IMR-90 (cell line): ENCODE measurements around the gene ATG2A. TPM values are rescaled to one million over a fixed set of nuclear protein-coding genes. Genes with fewer than 3 reads are reported as not detected.
A peak's percentile ranks its signal among the peaks of the same experiment; 100 is the strongest.

Source experiments
- ATAC-seq: fragments of 200-7000 bp; cut with Tn5 transposase; 2 replicates; pipeline ENCODE4 v1.9.1; 2020; ENCODE audit warnings: low read depth, mild to moderate bottlenecking, moderate library complexity
- BruUV-seq: library from RNA; stranded (reverse); fragments of 400-500 nt; replicated peaks from 2 replicates; lab custom pipeline; 2021; lab: Mats Ljungman, UMichigan
- CTCF ChIA-PET: fragments of 300-600 bp; formaldehyde crosslinking; extraction: SDS; loops from one replicate; lab custom pipeline; 2021; ENCODE audit warnings: antibody characterized with exemption; lab: Yijun Ruan, JAX
- POLR2A ChIA-PET: fragments of 300-600 bp; sonication (Branson Sonifier 250); formaldehyde crosslinking; loops from one replicate; lab custom pipeline; 2022; ENCODE audit warnings: antibody characterized with exemption; ENCODE audit not compliant: unreplicated experiment; lab: Charles Lee
- DNase-seq: peaks from one replicate; pipeline ENCODE4 v3.0.0; 2013
- H2AFZ ChIP-seq: replicated peaks from 2 replicates; pipeline ENCODE3; 2013; ENCODE audit warnings: low read length, mild to moderate bottlenecking; ENCODE audit not compliant: poor library complexity
- H2AK5ac ChIP-seq: 2 replicates; pipeline ENCODE4 v1.6.1; 2013; ENCODE audit warnings: low read depth, low read length, inconsistent platforms
- H2AK9ac ChIP-seq: replicated peaks from 2 replicates; pipeline ENCODE3; 2013; ENCODE audit warnings: mild to moderate bottlenecking, low read depth, low read length, moderate library complexity; ENCODE audit not compliant: poor library complexity
- H2BK120ac ChIP-seq: 2 replicates; pipeline ENCODE4 v1.6.1; 2013; ENCODE audit warnings: low read depth, low read length, inconsistent platforms
- H2BK15ac ChIP-seq: 3 replicates; pipeline ENCODE4 v1.6.1; 2013; ENCODE audit warnings: low read depth, low read length, inconsistent platforms
- H2BK20ac ChIP-seq: 2 replicates; pipeline ENCODE4 v1.6.1; 2013; ENCODE audit warnings: low read depth, mild to moderate bottlenecking, inconsistent platforms, low read length, moderate library complexity
- H2BK5ac ChIP-seq: 2 replicates; pipeline ENCODE4 v1.6.1; 2013; ENCODE audit warnings: mild to moderate bottlenecking, low read depth, low read length, inconsistent platforms; ENCODE audit not compliant: poor library complexity, severe bottlenecking
- H3K14ac ChIP-seq: replicated peaks from 2 replicates; pipeline ENCODE4 v1.6.1; 2013; ENCODE audit warnings: low read depth, low read length, inconsistent platforms
- H3K18ac ChIP-seq: 2 replicates; pipeline ENCODE4 v1.6.1; 2013; ENCODE audit warnings: low read depth, low read length, control low read depth
- H3K23ac ChIP-seq: 2 replicates; pipeline ENCODE4 v1.6.1; 2013; ENCODE audit warnings: low read depth, low read length, inconsistent platforms
- H3K27ac ChIP-seq: 2 replicates; pipeline ENCODE4 v1.5.1; 2013; ENCODE audit warnings: mild to moderate bottlenecking, control low read depth, low read length; ENCODE audit not compliant: insufficient read depth
- H3K27me3 ChIP-seq: 2 replicates; pipeline ENCODE4 v1.6.1; 2013; ENCODE audit warnings: low read length; ENCODE audit not compliant: control insufficient read depth, insufficient read depth
- H3K36me3 ChIP-seq: 2 replicates; pipeline ENCODE4 v1.6.1; 2013; ENCODE audit warnings: low read length, mixed read lengths; ENCODE audit not compliant: control insufficient read depth, insufficient read depth
- H3K4ac ChIP-seq: 2 replicates; pipeline ENCODE4 v1.6.1; 2013; ENCODE audit warnings: low read depth, low read length, inconsistent platforms
- H3K4me1 ChIP-seq: 2 replicates; pipeline ENCODE4 v1.6.1; 2013; ENCODE audit warnings: low read length, mixed read lengths; ENCODE audit not compliant: control insufficient read depth, insufficient read depth
- H3K4me2 ChIP-seq: 2 replicates; pipeline ENCODE4 v1.6.1; 2013; ENCODE audit warnings: low read depth, mild to moderate bottlenecking, control low read depth, low read length, moderate library complexity
- H3K4me3 ChIP-seq: 2 replicates; pipeline ENCODE4 v1.5.1; 2013; ENCODE audit warnings: low read depth, mild to moderate bottlenecking, control low read depth, low read length, moderate library complexity; ENCODE audit not compliant: insufficient read depth
- H3K56ac ChIP-seq: 2 replicates; pipeline ENCODE4 v1.6.1; 2013; ENCODE audit warnings: low read length, inconsistent platforms; ENCODE audit not compliant: insufficient read depth; ENCODE audit errors: extremely low read depth
- H3K79me1 ChIP-seq, 2 experiments: 2 replicates each; pipeline ENCODE4 v1.6.1; 2013; ENCODE audit warnings: low read length in 2 of 2, inconsistent platforms in 1 of 2, low read depth in 1 of 2
- H3K9ac ChIP-seq: 2 replicates; pipeline ENCODE4 v1.6.1; 2013; ENCODE audit warnings: low read depth, low read length, control low read depth
- H3K9me1 ChIP-seq: 2 replicates; pipeline ENCODE4 v1.6.1; 2013; ENCODE audit warnings: low read length, inconsistent platforms; ENCODE audit not compliant: insufficient read depth
- H3K9me3 ChIP-seq: 2 replicates; pipeline ENCODE4 v1.6.1; 2013; ENCODE audit warnings: low read length; ENCODE audit not compliant: control insufficient read depth, insufficient read depth
- H4K20me1 ChIP-seq: 2 replicates; pipeline ENCODE4 v1.6.1; 2013; ENCODE audit warnings: low read length, inconsistent platforms; ENCODE audit not compliant: insufficient read depth
- H4K5ac ChIP-seq: 2 replicates; pipeline ENCODE4 v1.6.1; 2013; ENCODE audit warnings: mild to moderate bottlenecking, low read depth, low read length, control low read depth
- H4K8ac ChIP-seq, 2 experiments: 2 replicates each; pipeline ENCODE4 v1.6.1; 2013; ENCODE audit warnings: low read depth in 2 of 2, low read length in 2 of 2, control low read depth in 1 of 2, inconsistent platforms in 1 of 2
- H4K91ac ChIP-seq: 2 replicates; pipeline ENCODE4 v1.6.1; 2013; ENCODE audit warnings: low read depth, low read length, inconsistent platforms; ENCODE audit not compliant: insufficient read depth
- BHLHE40 ChIP-seq: fragments of 150-350 bp; IDR thresholded peaks from 2 replicates; pipeline ENCODE4 v1.6.1; 2016; ENCODE audit warnings: mild to moderate bottlenecking, low read depth, low read length
- CEBPB ChIP-seq: IDR thresholded peaks from 2 replicates; pipeline ENCODE4 v1.6.1; 2012; ENCODE audit warnings: low read depth, low read length, improper control_type of control experiment
- CHD1 ChIP-seq: IDR thresholded peaks from 2 replicates; pipeline ENCODE4 v1.6.1; 2012; ENCODE audit warnings: low read depth, low read length, improper control_type of control experiment
- CTCF ChIP-seq: conservative IDR thresholded peaks from 2 replicates; pipeline ENCODE4 v1.5.1; 2012; ENCODE audit warnings: mild to moderate bottlenecking, low read depth, low read length, improper control_type of control experiment
- ELK1 ChIP-seq: fragments of 150-350 bp; IDR thresholded peaks from 2 replicates; pipeline ENCODE4 v1.6.1; 2016; ENCODE audit warnings: low read depth, mild to moderate bottlenecking, low read length, moderate library complexity, borderline replicate concordance
- FOS ChIP-seq: fragments of 150-350 bp; IDR thresholded peaks from 2 replicates; pipeline ENCODE4 v1.6.1; 2016; ENCODE audit warnings: low read depth, low read length
- MAFK ChIP-seq: IDR thresholded peaks from 2 replicates; pipeline ENCODE4 v1.6.1; 2012; ENCODE audit warnings: low read depth, low read length, improper control_type of control experiment
- MAZ ChIP-seq: IDR thresholded peaks from 2 replicates; pipeline ENCODE4 v1.6.1; 2012; ENCODE audit warnings: low read depth, mild to moderate bottlenecking, low read length, improper control_type of control experiment, moderate library complexity, borderline replicate concordance
- MXI1 ChIP-seq: IDR thresholded peaks from 2 replicates; pipeline ENCODE4 v1.6.1; 2012; ENCODE audit warnings: low read depth, mild to moderate bottlenecking, low read length, moderate library complexity, borderline replicate concordance
- NFE2L2 ChIP-seq: fragments of 150-350 bp; IDR thresholded peaks from 2 replicates; pipeline ENCODE4 v1.6.1; 2016; ENCODE audit warnings: low read depth, mild to moderate bottlenecking, low read length
- POLR2A ChIP-seq: IDR thresholded peaks from 2 replicates; pipeline ENCODE4 v1.6.1; 2012; ENCODE audit warnings: mild to moderate bottlenecking, low read depth, low read length
- RAD21 ChIP-seq: IDR thresholded peaks from 2 replicates; pipeline ENCODE4 v1.6.1; 2012; ENCODE audit warnings: low read length, improper control_type of control experiment
- RCOR1 ChIP-seq: IDR thresholded peaks from 2 replicates; pipeline ENCODE4 v1.6.1; 2012; ENCODE audit warnings: mild to moderate bottlenecking, low read length, improper control_type of control experiment; ENCODE audit not compliant: insufficient replicate concordance
- RFX5 ChIP-seq: IDR thresholded peaks from 2 replicates; pipeline ENCODE4 v1.8.0; 2012; ENCODE audit warnings: low read depth, mild to moderate bottlenecking, low read length, moderate library complexity
- SMC3 ChIP-seq: fragments of 150-350 bp; IDR thresholded peaks from 2 replicates; pipeline ENCODE4 v1.6.1; 2016; ENCODE audit warnings: low read depth, mild to moderate bottlenecking, antibody characterized with exemption, low read length, moderate library complexity
- WGBS, 2 experiments: methylation state at CpG; one replicate each; pipeline versions ENCODE4 v1.1.5 to v1.1.7; 2013; ENCODE audit warnings: missing lambda C conversion rate in 2 of 2; ENCODE audit not compliant: insufficient read length in 1 of 2; ENCODE audit errors: extremely low coverage in 2 of 2; 5-methylcytosine and 5-hydroxymethylcytosine counted together
- dilution Hi-C: fragments of 300-500 bp; cut with HindIII; formaldehyde crosslinking; loops from one replicate; pipeline ENCODE4 v1.14.3; 2018; ENCODE audit warnings: low sequenced_read_pairs; ENCODE audit not compliant: unreplicated experiment
- in situ Hi-C: fragments of 300-500 bp; cut with MboI; formaldehyde crosslinking; loops from 3 replicates; pipeline ENCODE4 v1.14.3; 2019; ENCODE audit warnings: low sequenced_read_pairs, inconsistent platforms, mixed read lengths
- intact Hi-C: fragments of 100-400 bp; cut with micrococcal nuclease; formaldehyde crosslinking; loops from 2 replicates; pipeline ENCODE4 v1.10.0; 2022
- polyA plus RNA-seq, 3 experiments: library from polyadenylated mRNA; depleted of rRNA; stranded (reverse); fragments of >200 nt; gene quantifications; 2 replicates each; pipeline ENCODE4 v1.2.3, GENCODE V29; 2012; ENCODE audit warnings: low replicate concordance in 1 of 3
- total RNA-seq: library from RNA; depleted of rRNA; stranded (reverse); fragments of >200 nt; gene quantifications from 2 replicates; pipeline ENCODE4 v1.2.3, GENCODE V29; 2012

ATG2A gene
- total and polyA plus RNA-seq, 2 of the 4 experiments (the other 2 are of a cell fraction) = 3.2 to 10.5 TPM

- H3K79me1 ChIP-seq = peaks cover 0 to 3% of the 10 kb centered on the region in 2 experiments; a peak in 1 of 4 replicates
- intact Hi-C loops = no loop called here
- peak overlapping the region; percentile 40 for H2AK9ac ChIP-seq
- ATAC-seq = no peak
- H2AFZ ChIP-seq = no peak overlapping the region
- no peak overlapping the region for H2BK20ac ChIP-seq
- no peak overlapping the region for H3K4me2 ChIP-seq
- no peak overlapping the region for H2BK120ac ChIP-seq
- no peak overlapping the region for H3K14ac ChIP-seq
- 0 out of 2 replicates have a peak, but pooled peaks cover 3% of the 10 kb centered on the region for H3K9me1 ChIP-seq
- no peak overlapping the region for H3K56ac ChIP-seq
- H4K8ac ChIP-seq = no peak overlapping the region
- H3K36me3 ChIP-seq = peaks cover 6% of the 10 kb centered on the region; the same call in 1 of the 2 replicates
- H3K4ac ChIP-seq = no peak overlapping the region
- H3K23ac ChIP-seq = no peak overlapping the region
- 90% methylated on average over 20 of the region's 25 CpGs; no CpG with 5 or more reads in 1 of the 2 experiments for WGBS, 2 experiments
- ChIA-PET POLR2A (no interaction called here), CTCF (interaction anchor here (0.6 to 1.4 kb wide), 2 partner anchors 36 to 43 kb away, joined by 3 to 5 read pairs; no protein-coding TSS in a partner anchor)
- H2AK5ac ChIP-seq = 0 out of 2 replicates have a peak overlapping the region, but pooled peaks have one; percentile 10
- in situ Hi-C loops = loop anchor here (5.0 kb wide), 1 partner anchor 44 kb away; no protein-coding TSS in a partner anchor
- H3K4me1 ChIP-seq = peaks cover 5% of the 10 kb centered on the region; the same call in 1 of the 2 replicates
- dilution Hi-C loops = no loop called here
- H2BK5ac ChIP-seq = no peak overlapping the region
- H3K9ac ChIP-seq = no peak overlapping the region
- H2BK15ac ChIP-seq = no peak overlapping the region
- DNase-seq = no peak
- H3K18ac ChIP-seq = no peak overlapping the region
- H4K91ac ChIP-seq = no peak overlapping the region
- H3K27me3 ChIP-seq = no peaks in the 10 kb centered on the region
- H4K20me1 ChIP-seq = peaks cover 4% of the 10 kb centered on the region; the same call in 1 of the 2 replicates
- H3K4me3 ChIP-seq = no peak overlapping the region
- no peaks in the 10 kb centered on the region for H3K9me3 ChIP-seq
- no peak overlapping the region for H3K27ac ChIP-seq
- no peak overlapping the region for H4K5ac ChIP-seq
- BruUV-seq = no TSS peak
- TF ChIP-seq MAFK (no peak), ELK1 (no peak), FOS (no peak), CTCF (no peak), RFX5 (no peak), MAZ (no peak), BHLHE40 (no peak), CHD1 (no peak), SMC3 (no peak), RAD21 (no peak), CEBPB (no peak), POLR2A (no peak), MXI1 (no peak), RCOR1 (no peak), NFE2L2 (no peak)
These were observed 25.7 kb downstream of the ATG2A start for GRCh38 chr11:64891215-64891848.
